OCI-LY1 (cell line): Measurements from ENCODE around the gene GRIN2A.

Experiments used
- H2AFZ ChIP-seq: fragments of 200-600 bp; sonication (generic), shearing (Covaris generic); 2 replicates; pipeline ENCODE4 v1.6.0; 2014; ENCODE audit warnings: antibody characterized with exemption, mild to moderate bottlenecking, low read length
- H3F3A ChIP-seq: fragments of 200-600 bp; sonication (generic), shearing (Covaris generic); 2 replicates; pipeline ENCODE4 v1.6.0; 2014; ENCODE audit warnings: mild to moderate bottlenecking, antibody characterized with exemption, low read length, moderate library complexity; ENCODE audit not compliant: insufficient read depth
- H3K27ac ChIP-seq: fragments of 200-600 bp; sonication (generic); 2 replicates; pipeline ENCODE4 v1.5.1; 2014; ENCODE audit warnings: low read length, mixed run types, mild to moderate bottlenecking, low read depth; ENCODE audit not compliant: poor library complexity, severe bottlenecking
- H3K27me3 ChIP-seq: fragments of 200-600 bp; sonication (generic); 2 replicates; pipeline ENCODE4 v1.6.0; 2014; ENCODE audit warnings: antibody characterized with exemption, mild to moderate bottlenecking, low read length, moderate library complexity; ENCODE audit not compliant: insufficient read depth
- H3K36me3 ChIP-seq: fragments of 200-600 bp; sonication (generic); 2 replicates; pipeline ENCODE4 v1.6.1; 2014; ENCODE audit warnings: mild to moderate bottlenecking, antibody characterized with exemption, low read length, moderate library complexity, mixed read lengths; ENCODE audit not compliant: insufficient read depth
- H3K4me1 ChIP-seq: fragments of 200-600 bp; sonication (generic); 2 replicates; pipeline ENCODE4 v1.5.1; 2014; ENCODE audit warnings: mild to moderate bottlenecking, low read length, moderate library complexity; ENCODE audit not compliant: insufficient read depth, severe bottlenecking
- H3K4me2 ChIP-seq: fragments of 200-600 bp; sonication (generic), shearing (Covaris generic); 2 replicates; pipeline ENCODE4 v1.6.1; 2014; ENCODE audit warnings: low read length
- H3K4me3 ChIP-seq: fragments of 200-600 bp; sonication (generic); 2 replicates; pipeline ENCODE4 v1.5.1; 2014; ENCODE audit warnings: low read length, low read depth, mild to moderate bottlenecking, mixed read lengths; ENCODE audit not compliant: poor library complexity, severe bottlenecking
- H3K79me2 ChIP-seq: fragments of 200-600 bp; shearing (Covaris generic); 2 replicates; pipeline ENCODE4 v1.6.1; 2016; ENCODE audit warnings: mixed run types, low read length, mixed read lengths; ENCODE audit not compliant: insufficient read depth
- H3K9ac ChIP-seq: fragments of 200-600 bp; sonication (generic), shearing (Covaris generic); 2 replicates; pipeline ENCODE4 v1.6.1; 2014; ENCODE audit warnings: mild to moderate bottlenecking, low read length, mixed read lengths
- H3K9me2 ChIP-seq: fragments of 200-600 bp; sonication (generic), shearing (Covaris generic); 2 replicates; pipeline ENCODE4 v1.6.1; 2014; ENCODE audit warnings: low read depth, mild to moderate bottlenecking, low read length, mixed read lengths
- H3K9me3 ChIP-seq: fragments of 200-600 bp; shearing (Covaris generic); 2 replicates; pipeline ENCODE4 v1.6.1; 2014; ENCODE audit warnings: low read length, mixed read lengths
- H4K20me1 ChIP-seq: fragments of 200-600 bp; sonication (generic), shearing (Covaris generic); 2 replicates; pipeline ENCODE4 v1.6.0; 2016; ENCODE audit warnings: mild to moderate bottlenecking, low read length; ENCODE audit not compliant: insufficient read depth
- CTCF ChIP-seq: fragments of 200-600 bp; sonication (generic), shearing (Covaris generic); IDR thresholded peaks from 2 replicates; pipeline ENCODE4 v1.5.1; 2017; ENCODE audit warnings: mild to moderate bottlenecking, antibody characterized with exemption, low read length, moderate library complexity, mixed read lengths
- EZH2 ChIP-seq: fragments of 200-600 bp; sonication (generic), shearing (Covaris generic); IDR thresholded peaks from 2 replicates; pipeline ENCODE4 v1.8.0; 2017; ENCODE audit warnings: borderline replicate concordance, mixed run types, mild to moderate bottlenecking, antibody characterized with exemption, low read length, moderate library complexity, mixed read lengths

Gene GRIN2A

GRCh38 chr16:9805109-9805508 lies 377.1 kb downstream of the GRIN2A start:
- Histone ChIP-seq H3K36me3 (no peaks in the 10 kb centered on the region), H3K27me3 (no peaks in the 10 kb centered on the region), H3K9ac (no peak overlapping the region), H3K79me2 (no peaks in the 10 kb centered on the region), H3K4me2 (no peak overlapping the region), H3K9me2 (no peaks in the 10 kb centered on the region), H2AFZ (no peak overlapping the region), H4K20me1 (no peaks in the 10 kb centered on the region), H3K4me1 (no peaks in the 10 kb centered on the region), H3K4me3 (no peak overlapping the region), H3F3A (no peaks in the 10 kb centered on the region), H3K27ac (no peak overlapping the region), H3K9me3 (no peaks in the 10 kb centered on the region)
- TF ChIP-seq EZH2: no peak
- TF ChIP-seq CTCF: no peak

- no peaks in the 10 kb centered on the region for H3K36me3 ChIP-seq
- H3K27ac ChIP-seq: no peak overlapping the region
- H2AFZ ChIP-seq: no peak overlapping the region
- H3K9ac ChIP-seq: no peak overlapping the region
- TF ChIP-seq EZH2: no peak
- TF ChIP-seq CTCF: no peak
- H3K79me2 ChIP-seq: no peaks in the 10 kb centered on the region
- no peak overlapping the region for H3K4me2 ChIP-seq
- H3K27me3 ChIP-seq: no peaks in the 10 kb centered on the region; the same call in 1 of the 2 replicates
- H3K4me1 ChIP-seq: no peaks in the 10 kb centered on the region
- no peaks in the 10 kb centered on the region for H3F3A ChIP-seq
- H3K4me3 ChIP-seq: no peak overlapping the region
- H3K9me2 ChIP-seq: no peaks in the 10 kb centered on the region
- no peaks in the 10 kb centered on the region for H4K20me1 ChIP-seq
- H3K9me3 ChIP-seq: no peaks in the 10 kb centered on the region
These were observed 380.1 kb downstream of the GRIN2A start for GRCh38 chr16:9802160-9802559.

GRCh38 chr16:9801651-9802050 lies 380.6 kb downstream of the GRIN2A start:
- Histone ChIP-seq H3K4me2 (no peak overlapping the region), H3K27ac (no peak overlapping the region), H3K9me3 (no peaks in the 10 kb centered on the region), H3K36me3 (no peaks in the 10 kb centered on the region), H3K9ac (no peak overlapping the region), H3K27me3 (no peaks in the 10 kb centered on the region; the same call in 1 of the 2 replicates), H3K4me1 (no peaks in the 10 kb centered on the region), H2AFZ (no peak overlapping the region), H3K4me3 (no peak overlapping the region), H3F3A (no peaks in the 10 kb centered on the region), H3K9me2 (no peaks in the 10 kb centered on the region), H4K20me1 (no peaks in the 10 kb centered on the region), H3K79me2 (no peaks in the 10 kb centered on the region)
- no peak for TF ChIP-seq CTCF
- no peak for TF ChIP-seq EZH2
